SK-N-SH (cell line): ENCODE results near the gene PTPRG.

ENCODE experiments used
- EP300 ChIP-seq, 2 experiments: IDR thresholded peaks; 2 replicates each; pipeline versions ENCODE4 v1.4.0 to v1.6.1; 2012; ENCODE audit warnings: borderline replicate concordance in 1 of 2, low read depth in 1 of 2, low read length in 1 of 2
- FOXJ3 ChIP-seq: sonication (generic); formaldehyde crosslinking; IDR thresholded peaks from 2 replicates; pipeline ENCODE4 v1.5.1; 2020; ENCODE audit warnings: mild to moderate bottlenecking, missing genetic modification reagents
- GATA2 ChIP-seq: sonication (generic); formaldehyde crosslinking; IDR thresholded peaks from 2 replicates; pipeline ENCODE4 v1.5.0; 2020; ENCODE audit warnings: mild to moderate bottlenecking, missing genetic modification reagents
- POLR2AphosphoS5 ChIP-seq: IDR thresholded peaks from 2 replicates; pipeline ENCODE4 v1.6.1; 2012; ENCODE audit warnings: low read depth, low read length
- RAD21 ChIP-seq: IDR thresholded peaks from 2 replicates; pipeline ENCODE4 v1.6.1; 2012; ENCODE audit warnings: mild to moderate bottlenecking, low read length
- SMC3 ChIP-seq: IDR thresholded peaks from 2 replicates; pipeline ENCODE4 v1.6.1; 2012; ENCODE audit warnings: low read depth, low read length, improper control_type of control experiment
- USF2 ChIP-seq: fragments of 150-350 bp; IDR thresholded peaks from 2 replicates; pipeline ENCODE4 v1.6.1; 2017; ENCODE audit warnings: antibody characterized with exemption, low read length, low read depth, borderline replicate concordance
- YY1 ChIP-seq: IDR thresholded peaks from 2 replicates; pipeline ENCODE4 v1.4.0; 2012; ENCODE audit warnings: low read depth, mild to moderate bottlenecking
- TF ChIP-seq, protein P1 (sequence below): IDR thresholded peaks from 2 replicates; pipeline ENCODE4 v1.6.1; 2012; ENCODE audit warnings: mild to moderate bottlenecking, low read depth, low read length, moderate library complexity
- TF ChIP-seq, protein P2 (sequence below): fragments of 200-600 bp; sonication (generic); IDR thresholded peaks from 2 replicates; pipeline ENCODE4 v1.6.1; 2017; ENCODE audit warnings: antibody characterized with exemption, mild to moderate bottlenecking, moderate library complexity
- TF ChIP-seq, protein P3 (sequence below): IDR thresholded peaks from 2 replicates; pipeline ENCODE4 v1.4.0; 2012; ENCODE audit warnings: low read depth

GRCh38 chr3:61690016-61690415 is 128.6 kb downstream of the PTPRG start:
- TF ChIP-seq, protein P1, sequence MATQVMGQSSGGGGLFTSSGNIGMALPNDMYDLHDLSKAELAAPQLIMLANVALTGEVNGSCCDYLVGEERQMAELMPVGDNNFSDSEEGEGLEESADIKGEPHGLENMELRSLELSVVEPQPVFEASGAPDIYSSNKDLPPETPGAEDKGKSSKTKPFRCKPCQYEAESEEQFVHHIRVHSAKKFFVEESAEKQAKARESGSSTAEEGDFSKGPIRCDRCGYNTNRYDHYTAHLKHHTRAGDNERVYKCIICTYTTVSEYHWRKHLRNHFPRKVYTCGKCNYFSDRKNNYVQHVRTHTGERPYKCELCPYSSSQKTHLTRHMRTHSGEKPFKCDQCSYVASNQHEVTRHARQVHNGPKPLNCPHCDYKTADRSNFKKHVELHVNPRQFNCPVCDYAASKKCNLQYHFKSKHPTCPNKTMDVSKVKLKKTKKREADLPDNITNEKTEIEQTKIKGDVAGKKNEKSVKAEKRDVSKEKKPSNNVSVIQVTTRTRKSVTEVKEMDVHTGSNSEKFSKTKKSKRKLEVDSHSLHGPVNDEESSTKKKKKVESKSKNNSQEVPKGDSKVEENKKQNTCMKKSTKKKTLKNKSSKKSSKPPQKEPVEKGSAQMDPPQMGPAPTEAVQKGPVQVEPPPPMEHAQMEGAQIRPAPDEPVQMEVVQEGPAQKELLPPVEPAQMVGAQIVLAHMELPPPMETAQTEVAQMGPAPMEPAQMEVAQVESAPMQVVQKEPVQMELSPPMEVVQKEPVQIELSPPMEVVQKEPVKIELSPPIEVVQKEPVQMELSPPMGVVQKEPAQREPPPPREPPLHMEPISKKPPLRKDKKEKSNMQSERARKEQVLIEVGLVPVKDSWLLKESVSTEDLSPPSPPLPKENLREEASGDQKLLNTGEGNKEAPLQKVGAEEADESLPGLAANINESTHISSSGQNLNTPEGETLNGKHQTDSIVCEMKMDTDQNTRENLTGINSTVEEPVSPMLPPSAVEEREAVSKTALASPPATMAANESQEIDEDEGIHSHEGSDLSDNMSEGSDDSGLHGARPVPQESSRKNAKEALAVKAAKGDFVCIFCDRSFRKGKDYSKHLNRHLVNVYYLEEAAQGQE: no peak
- TF ChIP-seq RAD21 (no peak), USF2 (no peak), POLR2AphosphoS5 (no peak), FOXJ3 (no peak), EP300 (IDR thresholded peaks at IDR 0.05; ENCODE audit: borderline replicate concordance in 1 of 2, low read depth in 1 of 2, low read length in 1 of 2) (no peak), SMC3 (no peak), GATA2 (no peak), YY1 (no peak)
- TF ChIP-seq, protein P2, sequence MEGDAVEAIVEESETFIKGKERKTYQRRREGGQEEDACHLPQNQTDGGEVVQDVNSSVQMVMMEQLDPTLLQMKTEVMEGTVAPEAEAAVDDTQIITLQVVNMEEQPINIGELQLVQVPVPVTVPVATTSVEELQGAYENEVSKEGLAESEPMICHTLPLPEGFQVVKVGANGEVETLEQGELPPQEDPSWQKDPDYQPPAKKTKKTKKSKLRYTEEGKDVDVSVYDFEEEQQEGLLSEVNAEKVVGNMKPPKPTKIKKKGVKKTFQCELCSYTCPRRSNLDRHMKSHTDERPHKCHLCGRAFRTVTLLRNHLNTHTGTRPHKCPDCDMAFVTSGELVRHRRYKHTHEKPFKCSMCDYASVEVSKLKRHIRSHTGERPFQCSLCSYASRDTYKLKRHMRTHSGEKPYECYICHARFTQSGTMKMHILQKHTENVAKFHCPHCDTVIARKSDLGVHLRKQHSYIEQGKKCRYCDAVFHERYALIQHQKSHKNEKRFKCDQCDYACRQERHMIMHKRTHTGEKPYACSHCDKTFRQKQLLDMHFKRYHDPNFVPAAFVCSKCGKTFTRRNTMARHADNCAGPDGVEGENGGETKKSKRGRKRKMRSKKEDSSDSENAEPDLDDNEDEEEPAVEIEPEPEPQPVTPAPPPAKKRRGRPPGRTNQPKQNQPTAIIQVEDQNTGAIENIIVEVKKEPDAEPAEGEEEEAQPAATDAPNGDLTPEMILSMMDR: no peak
- TF ChIP-seq, protein P3, sequence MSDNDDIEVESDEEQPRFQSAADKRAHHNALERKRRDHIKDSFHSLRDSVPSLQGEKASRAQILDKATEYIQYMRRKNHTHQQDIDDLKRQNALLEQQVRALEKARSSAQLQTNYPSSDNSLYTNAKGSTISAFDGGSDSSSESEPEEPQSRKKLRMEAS: no peak
